Right ventricle myocardium superior (tissue), 1 donor: Measurements from ENCODE around the gene NOP16. TPM values are rescaled to one million over a fixed set of nuclear protein-coding genes. Genes with fewer than 3 reads are reported as not detected.

Experiments
- ATAC-seq: fragments of 200-7000 bp; cut with Tn5 transposase; one replicate; pipeline ENCODE4 v1.9.1; 2020; ENCODE audit warnings: mild to moderate bottlenecking; ENCODE audit not compliant: poor library complexity
- DNase-seq: peaks from one replicate; pipeline ENCODE4 v3.0.0-alpha.2; 2020
- intact Hi-C: fragments of 100-400 bp; cut with DNase I; formaldehyde crosslinking; loops from one replicate; pipeline ENCODE4 v1.11.2; 2022
- microRNA-seq: library from miRNA; unstranded; fragments of <30 nt; microRNA quantifications from one replicate; pipeline ENCODE4 v1.2.0, GENCODE V29; 2020
- total RNA-seq: library from RNA; stranded (reverse); fragmentation: NEBNext Ultra II Directional; extraction: Animal tissue kit (Norgen Biotek cat#: 25700); gene quantifications from one replicate; pipeline ENCODE4 v1.2.1, GENCODE V29; 2021
- donor health status: DM: no; HTN: yes; CAD: no; lungs with severe emphysema.

NOP16 gene
- total RNA-seq, 1 donor from 2014 or later: 18.7 TPM

- DNase-seq (no peak), ATAC-seq (no peak)
- intact Hi-C loops: no loop called here
These were observed 49.1 kb downstream of the NOP16 start for GRCh38 chr5:176339304-176339703.

GRCh38 chr5:176337913-176338312 lies 50.5 kb downstream of the NOP16 start:
- ATAC-seq: no peak
- DNase-seq: no peak
- intact Hi-C loops: no loop called here

GRCh38 chr5:176334031-176334770 lies 54.2 kb downstream of the NOP16 start:
- intact Hi-C loops: no loop called here
- ATAC-seq: no peak
- no peak for DNase-seq

Small RNA genes within 50 kb of the gene (microRNA-seq; reads per million reads assigned to microRNA genes)
- gene MIR1271: 7.4 reads per million, percentile 21 among the genes with 10 or more reads in this experiment

Other genes with a start within 250 kb of the NOP16 start
- 3.6 TPM for gene SIMC1, start 150.2 kb downstream of the NOP16 start, total RNA-seq
- gene KIAA1191, start 26.8 kb downstream of the NOP16 start, total RNA-seq: 70.8 TPM
- 5.5 TPM for gene ARL10, start 23.1 kb downstream of the NOP16 start, total RNA-seq
- 210 TPM for gene HIGD2A, start 153 bp upstream of the NOP16 start, total RNA-seq
- gene CLTB, start 27.9 kb upstream of the NOP16 start, total RNA-seq: 209 TPM
- gene FAF2, start 59.8 kb upstream of the NOP16 start, total RNA-seq: 12.3 TPM
- gene RNF44, start 148.8 kb upstream of the NOP16 start, total RNA-seq: 27.8 TPM
- 0.19 TPM for gene CDHR2, start 160.7 kb upstream of the NOP16 start, total RNA-seq
- 0.56 TPM for gene GPRIN1, start 221.6 kb upstream of the NOP16 start, total RNA-seq
- not detected for gene SNCB, start 241.9 kb upstream of the NOP16 start, total RNA-seq
- gene EIF4E1B, start 242.1 kb upstream of the NOP16 start, total RNA-seq: not detected